Progenitor cell of endocrine pancreas (in vitro differentiated cells): ENCODE data around the gene ABLIM2. TPM values are rescaled to one million over a fixed set of nuclear protein-coding genes. Genes with fewer than 3 reads are reported as not detected.

ENCODE experiments used
- DNase-seq: peaks from one replicate; pipeline ENCODE4 v3.0.0; 2021; ENCODE audit warnings: low spot score; ENCODE audit not compliant: unreplicated experiment
- H3K27ac Mint-ChIP-seq: 2 replicates; pipeline ENCODE4 v1.8.0; 2021; ENCODE audit warnings: mild to moderate bottlenecking, moderate library complexity, mixed read lengths
- H3K27me3 Mint-ChIP-seq: 2 replicates; pipeline ENCODE4 v1.8.0; 2021; ENCODE audit warnings: mixed read lengths
- H3K36me3 Mint-ChIP-seq: 2 replicates; pipeline ENCODE4 v1.8.0; 2022; ENCODE audit warnings: mixed read lengths; ENCODE audit not compliant: insufficient read depth
- H3K4me1 Mint-ChIP-seq: 2 replicates; pipeline ENCODE4 v1.8.0; 2021; ENCODE audit warnings: low read depth, mixed read lengths
- H3K4me3 Mint-ChIP-seq: 2 replicates; pipeline ENCODE4 v1.8.0; 2021; ENCODE audit warnings: low read depth, mild to moderate bottlenecking, moderate library complexity, mixed read lengths
- H3K9me3 Mint-ChIP-seq: 2 replicates; pipeline ENCODE4 v1.8.0; 2021; ENCODE audit warnings: low read depth, mixed read lengths
- total RNA-seq: library from RNA; stranded (reverse); gene quantifications from 2 replicates; pipeline ENCODE4 v1.2.1, GENCODE V29; 2021
- TF ChIP-seq, protein P1 (sequence below): fragments of 200-600 bp; sonication (generic); IDR thresholded peaks from one replicate; pipeline ENCODE4 v1.5.0; 2021; ENCODE audit warnings: antibody characterized with exemption, mild to moderate bottlenecking; ENCODE audit not compliant: unreplicated experiment

Gene ABLIM2
- total RNA-seq, 1 donor from 2014 or later = 5.7 TPM

DNA sequence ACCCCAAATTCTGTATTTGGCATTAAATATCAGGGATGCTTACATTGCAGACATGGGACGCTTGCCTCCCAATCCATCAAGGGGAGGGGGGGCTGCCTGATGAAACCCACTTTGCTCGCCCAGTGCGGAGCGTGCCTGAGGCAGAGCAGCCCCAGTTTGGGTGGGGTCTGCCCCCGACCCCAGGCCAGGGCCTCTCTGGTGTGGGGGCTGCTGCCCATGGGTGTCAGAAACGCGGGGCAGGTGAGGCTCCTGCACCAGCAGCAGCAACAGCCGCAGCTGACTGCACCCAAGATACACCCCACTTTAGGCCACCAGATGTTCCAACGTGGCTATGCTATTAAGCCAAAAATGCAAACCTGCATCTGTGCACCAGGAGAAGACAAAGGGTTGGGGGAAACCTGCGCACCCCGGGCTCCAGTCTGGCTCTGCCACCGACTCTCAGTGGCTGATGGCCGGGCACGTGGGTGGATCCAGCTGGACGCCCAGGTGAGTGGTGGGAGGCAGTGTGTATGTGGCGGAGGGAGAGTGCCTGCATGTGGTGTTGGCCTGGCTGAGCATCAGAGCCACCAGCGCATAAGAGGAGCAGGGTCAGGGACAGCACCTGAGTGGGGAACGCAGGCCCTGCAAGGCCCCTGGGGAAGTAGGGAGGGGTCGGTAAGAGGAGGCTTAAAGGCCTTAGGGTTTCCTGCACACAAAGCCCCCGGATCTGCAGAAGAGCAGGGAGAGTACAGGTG, 86.2 kb downstream of the ABLIM2 start:
- Mint-ChIP-seq H3K4me3 (no peak overlapping the region), H3K9me3 (no peaks in the 10 kb centered on the region), H3K4me1 (no peaks in the 10 kb centered on the region), H3K36me3 (no peaks in the 10 kb centered on the region), H3K27ac (no peak overlapping the region), H3K27me3 (peaks cover 8% of the 10 kb centered on the region)
- TF ChIP-seq, protein P1, sequence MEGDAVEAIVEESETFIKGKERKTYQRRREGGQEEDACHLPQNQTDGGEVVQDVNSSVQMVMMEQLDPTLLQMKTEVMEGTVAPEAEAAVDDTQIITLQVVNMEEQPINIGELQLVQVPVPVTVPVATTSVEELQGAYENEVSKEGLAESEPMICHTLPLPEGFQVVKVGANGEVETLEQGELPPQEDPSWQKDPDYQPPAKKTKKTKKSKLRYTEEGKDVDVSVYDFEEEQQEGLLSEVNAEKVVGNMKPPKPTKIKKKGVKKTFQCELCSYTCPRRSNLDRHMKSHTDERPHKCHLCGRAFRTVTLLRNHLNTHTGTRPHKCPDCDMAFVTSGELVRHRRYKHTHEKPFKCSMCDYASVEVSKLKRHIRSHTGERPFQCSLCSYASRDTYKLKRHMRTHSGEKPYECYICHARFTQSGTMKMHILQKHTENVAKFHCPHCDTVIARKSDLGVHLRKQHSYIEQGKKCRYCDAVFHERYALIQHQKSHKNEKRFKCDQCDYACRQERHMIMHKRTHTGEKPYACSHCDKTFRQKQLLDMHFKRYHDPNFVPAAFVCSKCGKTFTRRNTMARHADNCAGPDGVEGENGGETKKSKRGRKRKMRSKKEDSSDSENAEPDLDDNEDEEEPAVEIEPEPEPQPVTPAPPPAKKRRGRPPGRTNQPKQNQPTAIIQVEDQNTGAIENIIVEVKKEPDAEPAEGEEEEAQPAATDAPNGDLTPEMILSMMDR = no peak
- DNase-seq = no peak

DNA sequence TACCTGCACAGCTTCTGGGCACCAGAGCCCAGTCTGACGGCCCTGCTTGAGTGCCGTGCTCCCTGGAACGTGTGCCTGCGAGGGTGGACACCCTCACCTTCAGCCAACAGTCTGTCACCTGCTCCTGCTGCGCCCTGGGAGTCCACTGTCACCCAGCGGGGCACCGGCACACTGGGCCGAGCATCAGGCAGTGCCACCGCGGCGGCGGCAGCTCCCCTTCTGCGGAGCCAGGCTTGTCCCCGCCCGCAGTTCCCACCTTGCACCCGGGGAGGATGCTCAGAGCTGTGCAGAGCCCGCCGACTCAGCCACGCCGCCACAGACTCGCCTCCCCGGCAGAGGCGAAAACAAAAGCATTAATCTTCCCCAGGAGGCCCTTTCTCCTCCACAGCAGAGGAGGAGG, 86.8 kb downstream of the ABLIM2 start:
- TF ChIP-seq, protein P1 = no peak
- no peak for DNase-seq
- no peak overlapping the region for H3K27ac Mint-ChIP-seq

DNA sequence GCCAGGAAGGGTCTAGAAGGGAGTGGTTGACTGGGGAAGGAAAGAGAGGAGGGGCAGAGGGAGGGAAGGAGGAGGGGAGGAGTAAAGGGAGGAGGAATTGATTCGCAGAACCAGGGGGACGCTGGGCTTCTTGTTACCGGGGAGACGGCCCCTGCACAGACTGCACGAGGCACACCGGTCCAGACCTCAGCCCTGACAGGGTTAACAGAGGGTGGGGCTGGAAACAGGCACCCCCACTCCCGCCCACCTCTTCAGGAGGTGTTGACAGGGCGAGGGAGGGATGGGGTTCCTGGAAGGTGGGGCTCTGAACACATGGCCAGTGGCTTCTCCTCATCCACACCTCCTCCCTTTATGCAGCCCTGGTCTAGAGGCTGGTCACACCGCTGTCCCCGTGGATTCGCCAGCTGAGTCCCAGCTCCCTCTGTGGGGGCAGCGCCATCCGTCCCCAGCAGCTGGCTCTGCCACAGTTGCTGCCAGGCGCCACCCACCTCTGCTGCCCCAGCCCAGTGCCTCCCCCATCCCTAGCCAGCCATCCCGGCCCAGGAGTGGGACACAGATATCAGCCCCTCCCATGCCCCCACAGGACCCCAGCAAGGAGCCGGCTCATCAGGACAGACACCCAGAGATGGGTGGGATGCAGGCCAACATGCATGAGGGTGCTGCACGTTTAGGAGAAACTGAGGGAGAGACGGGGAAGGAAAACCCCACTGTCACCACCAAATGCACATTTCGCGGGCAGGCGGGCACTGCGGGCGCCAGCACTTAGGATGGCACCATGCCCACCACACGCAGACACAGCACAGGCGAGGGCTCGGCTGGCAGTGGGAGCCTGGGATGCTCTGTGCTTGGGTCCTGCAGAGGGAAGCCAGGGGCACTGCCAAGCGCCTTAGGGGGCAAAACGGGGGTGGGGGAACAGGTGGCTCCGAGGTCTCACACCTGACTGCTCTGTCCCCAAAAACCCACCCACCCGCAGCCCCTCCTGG, 87.6 kb downstream of the ABLIM2 start:
- H3K27me3 Mint-ChIP-seq = peaks cover 8% of the 10 kb centered on the region
- H3K4me1 Mint-ChIP-seq = no peaks in the 10 kb centered on the region
- no peak overlapping the region for H3K4me3 Mint-ChIP-seq
- no peak for DNase-seq
- H3K27ac Mint-ChIP-seq = no peak overlapping the region
- TF ChIP-seq, protein P1 = no peak
- H3K9me3 Mint-ChIP-seq = no peaks in the 10 kb centered on the region
- H3K36me3 Mint-ChIP-seq = no peaks in the 10 kb centered on the region

More for the DNA sequence above, 86.8 kb downstream of the ABLIM2 start:
- Mint-ChIP-seq H3K9me3 (no peaks in the 10 kb centered on the region), H3K4me1 (no peaks in the 10 kb centered on the region), H3K4me3 (no peak overlapping the region), H3K36me3 (no peaks in the 10 kb centered on the region), H3K27me3 (peaks cover 8% of the 10 kb centered on the region)

DNA sequence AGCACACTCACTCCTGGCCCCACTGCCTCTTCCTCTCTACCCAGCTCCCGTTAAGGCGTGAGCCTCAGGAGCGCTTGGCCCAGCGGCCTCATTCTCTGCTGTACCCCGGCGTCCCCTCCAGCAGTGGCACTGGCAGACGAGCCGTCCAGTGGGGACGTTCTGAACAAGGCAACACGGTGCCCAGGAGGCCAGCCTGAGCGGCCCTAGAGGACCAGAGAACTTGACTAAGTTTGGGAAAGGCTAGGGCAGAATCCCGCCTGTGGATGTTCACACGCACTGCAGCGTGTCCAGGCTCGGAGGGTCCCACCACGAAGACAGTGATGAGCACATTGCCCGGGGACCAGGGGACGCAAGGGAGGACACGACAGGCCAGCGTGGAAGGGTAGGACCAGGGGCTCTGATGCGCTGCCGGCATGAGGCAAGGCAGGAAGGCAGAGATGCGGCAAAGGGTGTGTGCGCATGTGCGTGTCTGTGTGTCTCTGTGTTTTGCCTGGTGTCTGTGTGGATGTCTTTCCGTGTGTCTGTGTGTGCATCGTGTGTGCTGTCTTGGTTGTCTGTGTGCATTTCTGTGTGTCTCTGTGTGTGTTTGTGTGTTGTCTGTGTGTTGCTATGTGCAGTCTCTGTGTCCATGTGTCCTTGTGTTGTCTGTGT, 89.4 kb downstream of the ABLIM2 start:
- peaks cover 2% of the 10 kb centered on the region for H3K36me3 Mint-ChIP-seq
- TF ChIP-seq, protein P1 = no peak
- H3K27ac Mint-ChIP-seq = no peak overlapping the region
- H3K27me3 Mint-ChIP-seq = peaks cover 8% of the 10 kb centered on the region
- no peak for DNase-seq
- no peaks in the 10 kb centered on the region for H3K4me1 Mint-ChIP-seq
- H3K4me3 Mint-ChIP-seq = no peak overlapping the region
- peaks cover 9% of the 10 kb centered on the region for H3K9me3 Mint-ChIP-seq
